Non-pigmented ciliary epithelial cell (primary cell): ENCODE measurements around the gene ANK3.

Source experiments
- DNase-seq: peaks from one replicate; pipeline ENCODE4 v3.0.0-alpha.2; 2010; ENCODE audit warnings: low read depth

ANK3 gene

GRCh38 chr10:60341969-60342368 lies 47.7 kb downstream of the ANK3 start:
- DNase-seq = no peak

- DNase-seq = no peak
Measured at GRCh38 chr10:60340973-60341372, 48.7 kb downstream of the ANK3 start.

DNA sequence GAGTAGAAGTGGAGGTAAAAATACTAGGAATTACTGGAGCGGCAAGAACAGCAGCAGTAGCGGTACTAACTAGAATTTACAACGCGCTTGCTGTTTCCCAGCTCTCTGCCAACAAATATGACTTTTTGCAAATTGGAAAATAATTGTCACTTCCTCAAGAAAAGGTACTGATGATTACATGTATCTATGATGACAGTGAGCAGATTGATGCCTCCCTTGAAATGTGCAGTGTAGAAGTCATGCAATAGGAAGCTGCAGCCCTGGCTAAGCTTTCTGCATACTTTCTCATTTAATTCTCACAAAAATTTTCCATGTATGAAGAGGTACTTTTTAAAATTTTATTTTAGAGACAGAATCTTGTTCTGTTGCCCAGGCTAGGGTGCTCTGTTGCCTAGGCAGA lies 49.9 kb downstream of the ANK3 start:
- DNase-seq = no peak

GRCh38 chr10:60338786-60339185 lies 50.9 kb downstream of the ANK3 start:
- DNase-seq = no peak

GRCh38 chr10:60338002-60338564 lies 51.6 kb downstream of the ANK3 start:
- no peak for DNase-seq

DNA sequence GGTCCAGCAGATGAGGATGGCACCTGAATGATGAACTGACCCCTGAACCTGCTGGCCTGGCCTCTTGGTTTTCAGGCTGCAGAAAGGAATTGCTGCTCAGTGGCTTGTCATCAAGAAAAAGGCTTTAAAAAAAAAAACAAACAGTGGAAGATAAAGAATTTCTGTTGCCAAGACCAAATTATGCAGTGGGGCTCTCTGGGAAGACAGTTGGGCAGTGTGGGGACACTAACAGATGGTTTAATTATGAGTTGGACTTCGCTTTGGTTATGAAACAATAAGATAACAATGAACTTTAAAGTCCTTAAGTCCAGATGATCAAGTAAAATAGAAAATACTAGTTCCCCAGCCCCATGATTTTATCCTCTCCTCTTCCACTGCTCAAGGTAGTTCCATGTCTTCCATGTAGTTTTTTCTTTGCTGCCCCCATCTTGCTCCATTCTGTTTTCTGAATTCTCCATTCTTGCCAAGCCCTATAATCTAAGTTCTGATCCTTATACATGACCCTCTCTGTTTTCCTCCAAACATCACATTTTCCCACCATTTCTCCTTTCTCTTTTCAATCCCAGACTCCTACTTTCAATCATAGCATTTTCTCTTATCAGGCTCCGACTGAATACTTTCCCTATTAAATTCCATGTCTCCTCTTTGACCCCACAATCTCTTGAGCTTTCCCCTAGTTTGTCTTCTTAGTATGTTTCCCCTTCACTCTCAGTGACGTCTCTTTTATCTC lies 52.6 kb downstream of the ANK3 start:
- DNase-seq = no peak

- no peak for DNase-seq
Measured at GRCh38 chr10:60335708-60336107, 54.0 kb downstream of the ANK3 start.

DNA sequence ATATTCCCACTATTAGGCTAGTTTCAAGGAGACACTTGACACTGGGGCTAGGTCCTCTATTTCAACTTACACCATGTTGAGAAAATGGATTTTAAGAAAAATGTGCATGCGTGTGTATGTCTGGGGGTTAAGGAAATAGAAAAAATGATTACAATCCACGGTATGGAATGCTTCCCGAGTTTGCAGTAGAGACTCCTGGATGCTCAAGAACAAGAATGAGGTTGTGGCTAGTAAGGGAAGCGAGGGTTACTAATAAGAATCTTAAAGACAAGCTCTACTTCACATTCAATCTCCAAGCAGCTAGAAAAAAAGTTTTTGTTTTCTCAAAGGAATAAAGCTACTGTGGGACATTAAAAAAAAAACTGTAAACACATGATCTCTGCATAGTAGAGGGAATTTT lies 54.7 kb downstream of the ANK3 start:
- DNase-seq = no peak

- DNase-seq = no peak
Measured at GRCh38 chr10:60332371-60332770, 57.3 kb downstream of the ANK3 start.

DNA sequence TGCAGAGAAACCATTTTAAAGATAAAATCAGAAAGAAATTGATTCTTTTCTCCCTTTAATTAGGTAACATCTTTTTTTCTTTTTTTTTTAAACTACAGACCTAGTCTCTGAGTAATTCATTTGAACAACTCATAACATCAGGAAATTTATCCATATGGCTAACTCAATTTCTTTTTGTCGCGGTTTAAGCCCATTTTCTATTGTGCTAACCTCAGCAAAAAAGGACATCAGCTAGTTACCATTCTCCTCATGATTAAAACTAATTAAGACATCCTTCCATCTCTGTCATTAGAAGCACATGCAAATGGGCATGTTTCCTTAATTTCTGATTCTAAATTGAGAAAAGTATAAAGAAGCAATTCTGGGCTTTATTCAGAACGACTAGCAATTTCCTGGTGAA lies 57.8 kb downstream of the ANK3 start:
- no peak for DNase-seq

DNA sequence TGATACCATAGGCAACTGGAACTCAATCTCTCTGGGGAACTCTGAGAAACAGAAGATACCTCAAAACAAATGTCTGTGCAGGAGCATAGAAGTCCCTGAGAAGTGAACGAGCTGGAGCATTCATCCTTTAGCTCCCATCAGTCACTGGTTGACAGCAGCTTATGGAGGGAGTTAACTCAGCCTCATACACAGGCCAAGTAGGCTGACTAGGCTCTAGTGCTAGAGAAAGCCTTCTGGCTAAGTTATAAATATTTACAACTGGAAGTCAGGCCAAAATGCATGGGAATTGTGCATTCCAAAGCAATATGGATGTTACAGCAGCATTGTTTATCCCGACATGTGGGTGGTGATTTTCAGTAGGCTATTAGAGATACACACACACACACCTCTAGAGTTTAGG lies 66.5 kb downstream of the ANK3 start:
- DNase-seq = no peak

DNA sequence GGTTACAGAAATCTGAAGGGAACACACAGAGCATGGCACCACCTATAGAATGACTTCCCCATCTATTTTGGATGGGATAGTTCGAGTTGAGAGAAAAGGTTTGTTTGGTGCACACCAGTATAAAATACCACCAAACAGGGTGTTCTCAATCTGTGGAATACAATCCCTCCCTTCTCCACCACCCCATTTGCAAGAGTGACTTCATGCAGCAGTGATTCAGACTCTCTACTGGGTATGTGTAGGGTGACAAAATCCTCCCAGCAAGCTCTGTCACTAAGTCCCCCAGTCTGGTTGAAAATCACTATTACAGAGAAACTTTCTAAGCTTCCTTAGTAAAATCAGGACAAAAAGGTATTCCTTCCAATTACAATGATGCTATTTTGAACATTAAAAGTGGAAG lies 69.0 kb downstream of the ANK3 start:
- no peak for DNase-seq

- no peak for DNase-seq
Measured at GRCh38 chr10:60316029-60316428, 73.6 kb downstream of the ANK3 start.

- DNase-seq = no peak
Measured at GRCh38 chr10:60315311-60315710, 74.4 kb downstream of the ANK3 start.

DNA sequence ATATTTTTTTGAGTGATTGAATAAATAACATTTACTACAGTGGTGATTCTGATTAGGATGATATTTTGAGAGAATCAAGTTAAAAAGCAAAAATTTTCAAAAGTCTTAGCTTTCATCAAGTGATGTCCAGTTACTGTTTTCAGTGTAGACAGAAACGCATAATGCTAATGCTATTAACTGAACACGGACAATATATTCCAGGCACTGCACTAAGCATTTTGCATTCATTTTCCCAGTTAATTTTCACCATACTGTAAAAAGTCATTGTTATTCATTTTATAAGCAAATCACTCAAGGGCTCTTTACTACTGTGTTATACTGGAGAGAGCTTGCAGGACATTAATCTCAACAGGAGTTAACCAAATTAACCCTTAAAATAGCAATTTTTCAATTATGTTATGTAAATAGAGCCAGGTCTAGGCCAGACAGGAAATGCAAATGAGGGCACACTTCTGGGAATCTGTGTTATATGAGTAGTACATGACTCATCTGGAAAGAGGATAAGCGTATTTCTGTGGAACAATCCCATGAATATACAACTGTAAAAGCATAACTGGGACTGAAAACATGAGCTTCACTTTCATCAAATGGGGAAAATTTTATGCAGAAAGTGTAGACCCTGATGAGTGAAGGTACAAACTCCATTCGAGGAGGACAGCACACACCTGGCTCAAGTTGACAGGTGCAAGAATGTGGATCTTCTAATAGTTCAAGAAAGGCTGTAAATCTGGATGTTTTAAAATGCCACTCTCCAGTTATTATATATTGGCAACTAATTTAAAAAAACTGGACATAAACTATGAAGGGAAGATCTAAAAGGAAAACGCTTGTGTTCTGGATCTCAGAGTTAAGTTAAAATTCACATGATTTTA lies 75.4 kb downstream of the ANK3 start:
- DNase-seq = peak; percentile 40

DNA sequence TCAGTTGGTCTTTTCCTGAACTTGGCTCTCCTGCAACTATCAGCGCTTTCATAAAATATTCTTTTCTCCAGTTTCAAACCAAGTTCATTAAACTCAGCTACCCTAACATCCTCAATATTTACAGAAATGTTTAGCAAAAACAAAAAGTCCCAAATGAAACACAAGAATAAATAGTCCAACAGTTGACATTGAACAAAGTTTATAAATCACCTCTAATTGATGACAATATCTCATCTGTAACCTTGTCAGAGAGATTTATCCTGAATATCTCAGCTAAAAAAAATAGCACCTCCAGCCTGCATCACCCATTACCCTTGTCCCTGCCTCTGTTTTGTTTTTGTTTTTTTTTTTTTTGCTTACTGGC lies 76.1 kb downstream of the ANK3 start:
- DNase-seq = no peak

DNA sequence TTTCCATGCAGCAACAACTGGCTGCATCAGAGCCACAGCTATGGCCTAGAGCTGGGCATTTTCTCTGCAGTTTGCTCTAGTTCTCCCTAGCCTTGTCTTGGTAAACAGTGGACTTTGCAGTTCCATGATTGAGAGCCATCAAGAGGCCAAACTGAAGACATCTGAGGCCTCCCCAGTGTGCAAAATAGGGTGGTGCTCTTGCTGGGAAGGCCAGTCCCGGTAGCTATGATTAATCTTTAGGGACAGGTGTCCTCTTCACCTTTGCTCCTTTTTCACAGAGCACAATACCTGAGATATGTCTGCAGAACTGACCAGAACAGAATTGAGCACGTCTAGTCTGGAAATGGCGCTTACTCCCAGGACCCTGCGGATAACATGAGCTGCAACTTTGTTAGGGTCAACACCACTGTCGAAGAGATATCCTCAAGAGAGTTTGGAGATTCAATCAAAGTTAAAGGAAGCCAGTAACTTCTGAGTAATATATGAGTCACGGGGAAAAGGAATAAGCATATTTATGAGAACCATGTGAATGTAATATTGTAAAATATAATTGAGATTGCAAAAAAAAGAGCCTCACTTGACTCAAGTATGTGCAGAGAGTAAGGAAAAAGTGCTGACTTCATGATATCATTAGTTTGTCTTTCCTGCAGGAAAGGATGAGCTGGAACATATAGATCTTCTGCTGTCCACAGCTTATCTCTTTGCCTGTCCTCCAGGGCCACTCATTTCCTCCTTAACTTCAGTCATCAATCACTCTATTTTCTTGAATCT lies 76.7 kb downstream of the ANK3 start:
- DNase-seq = peak; percentile 17

DNA sequence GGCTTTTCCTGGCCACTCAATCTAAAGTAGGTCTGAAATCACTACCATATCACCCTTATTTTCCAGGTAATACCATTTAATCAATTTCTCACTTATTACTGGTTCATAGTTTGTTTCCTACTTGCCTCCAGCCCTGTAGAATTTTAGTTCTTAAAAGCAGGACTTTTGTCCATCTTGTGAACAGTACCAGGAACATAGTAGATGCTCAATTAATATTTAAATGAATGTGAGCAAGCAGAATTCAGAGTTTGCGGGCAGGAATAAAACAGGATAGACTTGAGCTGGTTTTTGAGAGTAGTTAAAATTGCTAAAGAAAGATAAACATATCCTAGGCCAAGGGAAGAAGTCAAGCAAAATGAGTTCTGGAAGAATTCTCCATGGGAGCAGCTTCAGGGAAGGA lies 77.9 kb downstream of the ANK3 start:
- no peak for DNase-seq

DNA sequence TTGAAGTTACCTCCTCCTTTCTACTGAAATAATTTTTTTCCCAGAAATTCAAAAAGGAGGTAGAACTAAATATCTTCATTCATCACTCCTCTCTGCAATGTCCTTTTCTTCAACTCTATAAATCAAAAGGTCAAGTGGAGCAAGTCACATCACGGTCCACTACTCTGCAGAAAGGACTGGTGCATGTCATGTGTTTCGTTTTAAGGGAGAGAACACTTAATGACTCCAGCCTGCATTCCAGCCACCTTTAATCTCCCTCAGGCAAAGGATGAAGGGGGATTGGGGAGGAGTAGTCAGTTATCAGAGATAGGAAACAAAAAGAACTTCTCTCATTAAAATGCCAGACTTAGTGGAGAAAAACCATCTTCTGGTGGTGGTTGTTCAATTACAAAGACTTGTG lies 78.9 kb downstream of the ANK3 start:
- DNase-seq = no peak

- no peak for DNase-seq
Measured at GRCh38 chr10:60309891-60310290, 79.8 kb downstream of the ANK3 start.

- no peak for DNase-seq
Measured at GRCh38 chr10:60309371-60309770, 80.3 kb downstream of the ANK3 start.

DNA sequence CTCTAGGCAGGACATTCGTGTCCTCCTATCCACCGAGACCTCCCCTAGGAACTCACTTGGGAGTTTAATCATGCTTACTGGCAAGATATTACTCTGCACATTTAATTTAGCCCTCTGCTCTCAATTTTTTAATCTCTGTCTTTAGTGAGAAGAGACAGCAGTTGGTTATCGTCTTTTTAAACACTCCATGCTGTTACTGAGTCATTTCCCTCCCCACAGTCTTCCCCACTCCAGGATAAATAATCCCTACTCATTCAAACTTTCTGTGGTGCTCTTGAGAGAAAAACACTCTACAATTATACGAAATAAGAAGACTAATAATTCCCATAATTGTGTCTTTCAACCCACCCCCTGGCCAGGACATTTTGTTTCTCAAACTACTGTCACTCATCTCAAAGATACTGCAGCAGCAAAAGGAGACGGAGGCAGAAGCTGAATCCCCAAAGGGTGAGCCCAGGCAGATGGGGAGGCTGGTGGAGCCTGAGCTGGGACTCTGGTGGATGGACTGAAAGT lies 84.2 kb downstream of the ANK3 start:
- DNase-seq = no peak
